Keratinocyte (primary cell): ENCODE measurements around the gene STRIP1. TPM values are rescaled to one million over a fixed set of nuclear protein-coding genes. Genes with fewer than 3 reads are reported as not detected.

Experiments used
- DNase-seq: peaks from one replicate; pipeline ENCODE4 v3.0.0-alpha.2; 2011; ENCODE audit warnings: low read depth, missing footprints, low spot score
- FAIRE-seq: peaks from 2 replicates; lab custom pipeline; 2011; peaks lifted over from hg19 to GRCh38; lab: Jason Lieb, UNC
- H2AFZ ChIP-seq: 2 replicates; pipeline ENCODE4 v1.6.0; 2012; ENCODE audit warnings: low read length, control low read depth, inconsistent platforms; ENCODE audit not compliant: control insufficient read depth
- H3K27ac ChIP-seq: 2 replicates; pipeline ENCODE4 v1.5.1; 2011; ENCODE audit warnings: low read length; ENCODE audit not compliant: control insufficient read depth, insufficient read depth
- H3K27me3 ChIP-seq: 3 replicates; pipeline ENCODE4 v1.6.0; 2011; ENCODE audit warnings: low read length; ENCODE audit not compliant: control insufficient read depth, insufficient read depth; ENCODE audit errors: extremely low read depth
- H3K36me3 ChIP-seq, 2 experiments: 2 replicates in 1 of 2; 3 replicates in 1 of 2; pipeline ENCODE4 v1.5.1; 2011; ENCODE audit warnings: low read length in 2 of 2, mild to moderate bottlenecking in 1 of 2; ENCODE audit not compliant: control insufficient read depth in 2 of 2, insufficient read depth in 2 of 2; ENCODE audit errors: extremely low read depth in 1 of 2
- H3K4me1 ChIP-seq: 3 replicates; pipeline ENCODE4 v1.5.1; 2011; ENCODE audit warnings: low read length; ENCODE audit not compliant: control insufficient read depth, insufficient read depth; ENCODE audit errors: extremely low read depth
- H3K4me2 ChIP-seq: 3 replicates; pipeline ENCODE4 v1.6.0; 2011; ENCODE audit warnings: low read depth, low read length; ENCODE audit not compliant: control insufficient read depth, insufficient read depth; ENCODE audit errors: extremely low read depth
- H3K4me3 ChIP-seq, 3 experiments: fragments of 200-600 bp in 1 of 3; sonication (generic) in 1 of 3; 2 replicates in 2 of 3; 3 replicates in 1 of 3; pipeline ENCODE4 v1.5.1; 2011 to 2016; ENCODE audit warnings: low read length in 3 of 3, mild to moderate bottlenecking in 3 of 3, control low read depth in 2 of 3, inconsistent platforms in 1 of 3, low read depth in 1 of 3, mixed read lengths in 1 of 3, mixed run types in 1 of 3, moderate library complexity in 1 of 3; ENCODE audit not compliant: control insufficient read depth in 2 of 3, insufficient read depth in 2 of 3; ENCODE audit errors: extremely low read depth in 1 of 3
- H3K79me2 ChIP-seq: 2 replicates; pipeline ENCODE4 v1.6.0; 2012; ENCODE audit warnings: low read length; ENCODE audit not compliant: control insufficient read depth, insufficient read depth
- H3K9ac ChIP-seq: 3 replicates; pipeline ENCODE4 v1.6.0; 2011; ENCODE audit warnings: low read length; ENCODE audit not compliant: control insufficient read depth, insufficient read depth; ENCODE audit errors: extremely low read depth
- H3K9me1 ChIP-seq: 3 replicates; pipeline ENCODE4 v1.6.0; 2011; ENCODE audit warnings: low read length; ENCODE audit not compliant: control insufficient read depth, insufficient read depth; ENCODE audit errors: extremely low read depth
- H3K9me3 ChIP-seq: 2 replicates; pipeline ENCODE4 v1.5.1; 2012; ENCODE audit warnings: low read depth, low read length; ENCODE audit not compliant: control insufficient read depth
- H4K20me1 ChIP-seq: 3 replicates; pipeline ENCODE4 v1.6.0; 2011; ENCODE audit warnings: low read length; ENCODE audit not compliant: control insufficient read depth, insufficient read depth; ENCODE audit errors: extremely low read depth
- CTCF ChIP-seq, 3 experiments: IDR thresholded peaks in 1 of 3; conservative IDR thresholded peaks in 1 of 3; optimal IDR thresholded peaks in 1 of 3; 2 replicates in 2 of 3; 3 replicates in 1 of 3; pipeline versions ENCODE3 to v1.5.1; 2011; ENCODE audit warnings: low read length in 3 of 3, mild to moderate bottlenecking in 3 of 3, moderate library complexity in 2 of 3, control low read depth in 1 of 3, inconsistent platforms in 1 of 3; ENCODE audit not compliant: insufficient read depth in 2 of 3; ENCODE audit errors: extremely low read depth in 1 of 3
- EZH2 ChIP-seq: IDR thresholded peaks from one replicate; pipeline ENCODE4 v1.6.1; 2012; ENCODE audit warnings: inconsistent platforms, mild to moderate bottlenecking, low read length, moderate library complexity
- dilution Hi-C: fragments of 300-500 bp; cut with MboI; formaldehyde crosslinking; loops from one replicate; pipeline ENCODE4 v1.7.0; 2020; ENCODE audit warnings: low sequenced_read_pairs; ENCODE audit not compliant: extremely low pct_ligation_motif_present
- polyA plus RNA-seq, 5 experiments: library from polyadenylated mRNA; depleted of rRNA in 3 of 5; stranded (reverse) in 3 of 5; stranded (forward) in 1 of 5; unstranded in 1 of 5; fragments of >200 nt; gene quantifications; 1 replicate in 1 of 5; 2 replicates in 3 of 5; 3 replicates in 1 of 5; pipeline versions ENCODE4 v1.2.1 to v1.2.3, GENCODE V29; 2011 to 2012; ENCODE audit warnings: missing spikeins in 2 of 5, low read depth in 1 of 5, low replicate concordance in 1 of 5

STRIP1 gene
- polyA plus RNA-seq, 1 donor (not counting 4 experiments of a cell fraction or from before 2014, with no cell fraction given): 24.6 TPM

DNA sequence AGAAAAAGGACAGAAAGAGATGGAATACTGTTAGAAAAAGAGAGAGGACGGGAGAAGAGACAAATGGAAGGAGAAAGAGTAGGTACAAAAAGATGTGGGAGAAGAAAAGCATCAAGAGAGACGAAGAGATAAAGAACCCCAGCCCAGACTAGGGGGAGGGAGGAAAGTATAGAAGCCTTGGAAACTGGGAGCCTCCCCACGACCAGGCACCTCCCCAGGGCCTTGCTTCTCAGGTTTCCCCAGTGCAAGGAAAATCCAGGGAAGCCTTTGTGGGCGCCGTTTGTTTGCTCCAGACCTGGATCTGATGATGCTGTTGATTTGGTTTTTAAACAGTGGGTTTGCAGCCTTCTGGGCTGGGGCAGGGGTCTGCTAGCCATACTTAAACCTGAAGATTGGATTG is 51.2 kb downstream of the STRIP1 start:
- no peaks in the 10 kb centered on the region for H3K36me3 ChIP-seq
- TF ChIP-seq EZH2: no peak
- TF ChIP-seq CTCF (optimal IDR thresholded peaks at IDR 0.05 in 1 of 3, IDR thresholded peaks at IDR 0.05 in 1 of 3, conservative IDR thresholded peaks at IDR 0.05 in 1 of 3; ENCODE audit: extremely low read depth in 1 of 3, insufficient read depth in 2 of 3, low read length in 3 of 3): no peak
- FAIRE-seq: no peak
- peaks cover 6% of the 10 kb centered on the region for H3K4me1 ChIP-seq
- dilution Hi-C loops: no loop called here
- no peak overlapping the region for H2AFZ ChIP-seq
- peaks cover 61% of the 10 kb centered on the region for H3K27me3 ChIP-seq
- no peaks in the 10 kb centered on the region for H3K9me1 ChIP-seq
- H3K9me3 ChIP-seq: no peaks in the 10 kb centered on the region
- DNase-seq: no peak
- no peaks in the 10 kb centered on the region for H4K20me1 ChIP-seq
- no peak overlapping the region for H3K27ac ChIP-seq
- H3K4me3 ChIP-seq: no peak overlapping the region
- no peaks in the 10 kb centered on the region for H3K79me2 ChIP-seq
- H3K9ac ChIP-seq: no peak overlapping the region
- H3K4me2 ChIP-seq: no peak overlapping the region

DNA sequence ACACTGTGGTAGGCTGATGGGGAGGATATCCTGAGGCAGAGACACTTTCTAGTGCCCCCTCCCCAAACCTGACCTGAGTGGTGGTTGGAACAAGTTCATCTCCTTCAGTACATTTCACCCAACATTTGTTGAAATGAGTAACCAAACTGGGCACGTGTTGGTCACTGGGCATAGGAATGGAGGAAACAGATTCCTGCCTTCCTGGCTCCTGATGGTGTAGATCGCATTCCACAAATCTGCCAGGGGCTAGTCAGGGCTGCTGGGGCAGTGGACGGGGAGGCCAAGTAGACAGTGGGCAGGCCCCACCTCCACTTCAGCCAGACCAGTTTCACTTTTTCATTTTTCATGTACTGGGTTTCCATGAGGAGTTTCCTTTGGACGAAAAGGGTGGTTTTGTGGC is 52.5 kb downstream of the STRIP1 start:
- no peak overlapping the region for H3K9ac ChIP-seq
- peaks cover 6% of the 10 kb centered on the region for H3K4me1 ChIP-seq
- no peak for FAIRE-seq
- H3K27ac ChIP-seq: no peak overlapping the region
- no peaks in the 10 kb centered on the region for H3K9me1 ChIP-seq
- no peaks in the 10 kb centered on the region for H3K79me2 ChIP-seq
- dilution Hi-C loops: no loop called here
- H3K4me3 ChIP-seq: no peak overlapping the region
- no peak overlapping the region for H3K4me2 ChIP-seq
- TF ChIP-seq CTCF (optimal IDR thresholded peaks at IDR 0.05 in 1 of 3, IDR thresholded peaks at IDR 0.05 in 1 of 3, conservative IDR thresholded peaks at IDR 0.05 in 1 of 3; ENCODE audit: extremely low read depth in 1 of 3, insufficient read depth in 2 of 3, low read length in 3 of 3) (no peak), EZH2 (no peak)
- H4K20me1 ChIP-seq: no peaks in the 10 kb centered on the region
- DNase-seq: no peak
- H3K36me3 ChIP-seq: no peaks in the 10 kb centered on the region
- no peak overlapping the region for H2AFZ ChIP-seq
- peaks cover 68% of the 10 kb centered on the region for H3K27me3 ChIP-seq
- no peaks in the 10 kb centered on the region for H3K9me3 ChIP-seq
